PC-9 (cell line): ENCODE data around the gene EDARADD.
"Not testable (repeated sequence)": the region's sequence is repeated elsewhere in the genome, so short reads cannot be mapped to it uniquely, and the experiment has no call there.

Experiments
- CTCF ChIP-seq: fragments of 200-600 bp; sonication (generic); conservative IDR thresholded peaks from 2 replicates; pipeline ENCODE4 v1.6.1; 2017; ENCODE audit warnings: mixed run types, antibody characterized with exemption, mild to moderate bottlenecking, moderate library complexity
- EZH2 ChIP-seq: fragments of 200-600 bp; sonication (generic); IDR thresholded peaks from 2 replicates; pipeline ENCODE4 v1.8.0; 2017; ENCODE audit warnings: antibody characterized with exemption, low read depth

- TF ChIP-seq CTCF, EZH2: not testable (repeated sequence)
Measured at GRCh38 chr1:236352747-236353146, 41.3 kb upstream of the EDARADD start.
